ENCODE data around the gene ATP23.

ATP23 gene

GRCh38 chr12:57918147-57918546, 23.2 kb upstream of the ATP23 start:
- TF ChIP-seq, protein P1, sequence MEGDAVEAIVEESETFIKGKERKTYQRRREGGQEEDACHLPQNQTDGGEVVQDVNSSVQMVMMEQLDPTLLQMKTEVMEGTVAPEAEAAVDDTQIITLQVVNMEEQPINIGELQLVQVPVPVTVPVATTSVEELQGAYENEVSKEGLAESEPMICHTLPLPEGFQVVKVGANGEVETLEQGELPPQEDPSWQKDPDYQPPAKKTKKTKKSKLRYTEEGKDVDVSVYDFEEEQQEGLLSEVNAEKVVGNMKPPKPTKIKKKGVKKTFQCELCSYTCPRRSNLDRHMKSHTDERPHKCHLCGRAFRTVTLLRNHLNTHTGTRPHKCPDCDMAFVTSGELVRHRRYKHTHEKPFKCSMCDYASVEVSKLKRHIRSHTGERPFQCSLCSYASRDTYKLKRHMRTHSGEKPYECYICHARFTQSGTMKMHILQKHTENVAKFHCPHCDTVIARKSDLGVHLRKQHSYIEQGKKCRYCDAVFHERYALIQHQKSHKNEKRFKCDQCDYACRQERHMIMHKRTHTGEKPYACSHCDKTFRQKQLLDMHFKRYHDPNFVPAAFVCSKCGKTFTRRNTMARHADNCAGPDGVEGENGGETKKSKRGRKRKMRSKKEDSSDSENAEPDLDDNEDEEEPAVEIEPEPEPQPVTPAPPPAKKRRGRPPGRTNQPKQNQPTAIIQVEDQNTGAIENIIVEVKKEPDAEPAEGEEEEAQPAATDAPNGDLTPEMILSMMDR (IDR thresholded peaks at IDR 0.05): no peak

DNA sequence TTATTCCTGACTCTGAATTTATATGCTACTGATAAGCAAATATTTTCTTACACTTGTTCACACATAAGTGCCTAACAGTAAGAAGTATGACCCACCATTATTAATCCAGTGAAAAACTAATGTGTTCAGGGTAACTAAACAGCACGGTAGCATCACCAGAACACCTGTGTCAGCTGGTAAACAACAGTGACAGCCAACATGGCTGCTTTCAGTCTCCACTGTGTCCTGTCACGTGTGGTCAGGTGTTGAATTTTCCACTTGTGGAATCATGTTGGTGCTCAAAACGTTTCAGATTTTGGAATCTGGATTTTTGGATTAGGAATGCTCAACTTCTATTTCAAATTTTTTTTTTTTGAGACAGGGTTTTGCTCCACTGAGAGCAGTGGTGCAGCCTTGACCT, 14.3 kb upstream of the ATP23 start:
- TF ChIP-seq, protein P1 (IDR thresholded peaks at IDR 0.05): no peak

DNA sequence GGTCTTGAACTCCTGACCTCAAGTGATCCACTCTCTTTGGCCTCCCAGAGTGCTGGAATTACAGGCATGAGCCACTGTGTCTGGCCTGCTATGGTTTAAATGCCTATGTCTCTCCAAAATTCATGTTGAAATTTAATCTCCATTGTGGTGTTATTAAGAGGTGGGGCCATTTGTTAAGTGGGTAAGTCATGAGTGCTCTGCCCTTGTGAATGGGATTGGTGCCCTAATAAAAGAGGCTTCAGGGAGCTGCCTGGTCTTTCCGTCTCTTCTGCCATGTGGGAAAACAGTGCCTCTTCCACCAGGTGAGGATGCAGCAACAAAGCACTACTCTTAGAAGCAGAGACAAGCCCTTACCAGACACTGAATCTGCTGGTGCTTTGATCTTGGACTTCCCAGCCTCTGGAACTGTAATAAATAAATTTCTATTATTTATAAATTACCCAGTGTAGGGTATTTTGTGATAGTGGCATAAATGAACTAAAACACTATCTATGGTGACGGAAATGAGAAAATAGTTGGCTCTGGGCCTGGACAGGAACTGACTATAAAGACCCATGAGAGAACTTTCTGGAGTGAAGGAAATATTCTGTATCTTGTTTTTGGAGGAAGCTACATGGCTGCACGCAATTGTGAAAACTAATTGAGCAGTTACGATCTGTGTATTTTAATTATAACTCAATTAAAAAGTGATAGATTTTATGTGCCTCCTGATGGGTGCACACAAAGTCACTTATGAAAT, 12.1 kb upstream of the ATP23 start:
- TF ChIP-seq, protein P1 (IDR thresholded peaks at IDR 0.05): no peak

- TF ChIP-seq, protein P1 (IDR thresholded peaks at IDR 0.05): no peak
Measured at GRCh38 chr12:57934819-57935218, 6.5 kb upstream of the ATP23 start.

GRCh38 chr12:57935331-57935730, 6.0 kb upstream of the ATP23 start:
- TF ChIP-seq, protein P1 (IDR thresholded peaks at IDR 0.05): no peak

DNA sequence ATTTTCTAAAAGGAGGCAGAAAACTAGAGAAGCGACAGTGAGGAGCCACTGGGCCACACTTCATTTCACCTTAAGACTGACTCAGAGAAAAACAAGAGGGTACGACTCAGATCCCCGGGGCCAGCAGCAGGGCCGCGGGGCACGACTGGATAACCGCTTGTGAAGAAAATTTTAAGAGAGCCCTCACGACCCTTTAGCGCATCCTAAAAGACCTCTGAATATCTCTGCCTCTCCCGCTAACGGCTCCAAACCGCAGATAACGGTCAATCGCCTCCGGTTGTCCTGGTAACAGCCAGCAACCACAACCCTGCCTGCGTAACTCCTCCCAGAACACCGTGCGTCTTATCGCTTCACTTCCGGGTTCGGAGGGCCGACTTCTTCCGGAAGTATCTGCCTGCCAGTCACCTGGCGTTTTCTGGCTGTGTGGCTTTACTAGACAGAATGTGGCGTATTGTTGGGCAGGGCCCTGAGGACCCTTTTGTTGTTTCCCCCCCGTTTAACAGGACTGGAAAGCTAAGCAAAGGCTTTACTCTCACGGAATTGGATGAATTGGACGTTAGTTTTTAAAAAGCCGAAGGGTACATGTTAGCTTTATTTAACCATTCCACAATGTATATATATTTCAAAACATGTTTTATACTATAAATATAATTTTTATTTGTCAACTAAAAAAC, 5.4 kb upstream of the ATP23 start:
- TF ChIP-seq, protein P1 (IDR thresholded peaks at IDR 0.05): no peak

- TF ChIP-seq, protein P1 (IDR thresholded peaks at IDR 0.05): no peak
Measured at GRCh38 chr12:57936513-57936883, 4.9 kb upstream of the ATP23 start.

Measured in LNCAP (cell line).